HepG2 (cell line): Measurements from ENCODE around the gene SPATA25. TPM values are rescaled to one million over a fixed set of nuclear protein-coding genes. Genes with fewer than 3 reads are reported as not detected.
A peak's percentile ranks its signal among the peaks of the same experiment; 100 is the strongest.

Experiments used
- ATF7-NPFF ChIP-seq: sonication (generic); formaldehyde crosslinking; IDR thresholded peaks from 2 replicates; pipeline ENCODE4 v1.8.1; 2023; ENCODE audit warnings: mild to moderate bottlenecking, low read depth, missing genetic modification reagents, moderate library complexity
- BORCS8-MEF2B ChIP-seq: sonication (generic); formaldehyde crosslinking; IDR thresholded peaks from 2 replicates; pipeline ENCODE4 v1.8.0; 2022; ENCODE audit warnings: mild to moderate bottlenecking, missing genetic modification reagents
- MBNL3 ChIP-seq: fragments of 250-450 bp; sonication (Bioruptor Pico); conservative IDR thresholded peaks from 2 replicates; pipeline ENCODE4 v1.8.0; 2022; ENCODE audit warnings: mild to moderate bottlenecking, inconsistent platforms
- PHF8 ChIP-seq: sonication (generic); formaldehyde crosslinking; IDR thresholded peaks from 2 replicates; pipeline ENCODE4 v1.5.0; 2020; ENCODE audit warnings: missing genetic modification reagents
- SMC3 ChIP-seq: IDR thresholded peaks from 2 replicates; pipeline ENCODE4 v1.6.1; 2011; ENCODE audit warnings: low read length, improper control_type of control experiment
- ZC3H4 ChIP-seq: sonication (generic); formaldehyde crosslinking; IDR thresholded peaks from 2 replicates; pipeline ENCODE4 v1.4.0; 2020; ENCODE audit warnings: missing genetic modification reagents, borderline replicate concordance
- ZNF672 ChIP-seq: sonication (generic); formaldehyde crosslinking; IDR thresholded peaks from 2 replicates; pipeline ENCODE4 v1.8.1; 2022; ENCODE audit warnings: missing genetic modification reagents
- polyA plus RNA-seq, 8 experiments: library from polyadenylated mRNA; depleted of rRNA in 3 of 8; stranded (reverse) in 7 of 8; unstranded in 1 of 8; fragments of >200 nt; fragmentation: Illumina TruSeq in 4 of 8; extraction: Trizol in 4 of 8; gene quantifications; 2 replicates each; pipeline versions ENCODE4 v1.2.1 to v1.2.3, GENCODE V29; 2011 to 2016; ENCODE audit warnings: low read depth in 4 of 8, missing spikeins in 1 of 8, mixed read lengths in 1 of 8; ENCODE audit not compliant: insufficient read depth in 1 of 8
- total RNA-seq, 5 experiments: library from RNA; depleted of rRNA; stranded (reverse); fragments of >200 nt; fragmentation: Illumina TruSeq; extraction: Trizol; gene quantifications; 2 replicates each; pipeline ENCODE4 v1.2.3, GENCODE V29; 2016; ENCODE audit warnings: low read depth in 1 of 5
- TF ChIP-seq, protein P1 (sequence below): sonication (generic); formaldehyde crosslinking; IDR thresholded peaks from 2 replicates; pipeline ENCODE4 v1.5.1; 2020; ENCODE audit warnings: missing genetic modification reagents, mild to moderate bottlenecking, borderline replicate concordance
- TF ChIP-seq, protein P2 (sequence below): sonication (generic); formaldehyde crosslinking; IDR thresholded peaks from 2 replicates; pipeline ENCODE4 v1.4.0; 2020; ENCODE audit warnings: mild to moderate bottlenecking, missing genetic modification reagents

The SPATA25 gene
- total and polyA plus RNA-seq, 2 of the 13 experiments (the other 11 are each of a cell fraction or from before 2014, with no cell fraction given) = 4.8 to 7.6 TPM

DNA sequence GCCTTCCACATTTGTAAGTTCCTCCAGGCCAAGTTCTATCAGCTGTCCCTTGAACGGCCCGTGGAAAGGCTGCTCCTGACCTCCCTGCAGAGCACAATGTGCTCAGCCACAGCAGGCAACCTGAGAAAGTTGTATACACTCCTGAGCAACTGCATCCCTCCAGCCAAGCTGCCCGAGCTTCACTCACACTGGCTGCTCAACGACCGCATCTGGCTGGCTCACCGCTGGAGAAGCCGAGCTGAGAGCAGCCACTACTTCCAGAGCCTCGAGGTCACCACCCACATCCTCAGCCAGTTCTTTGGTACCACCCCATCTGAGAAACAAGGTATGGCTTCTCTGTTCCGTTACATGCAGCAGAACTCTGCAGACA lies 4.3 kb downstream of the SPATA25 start (continued):
- TF ChIP-seq ATF7-NPFF (CRISPR knock-in tag) = 0 out of 2 replicates have a peak, but pooled peaks have one; percentile 34
- TF ChIP-seq, protein P1, sequence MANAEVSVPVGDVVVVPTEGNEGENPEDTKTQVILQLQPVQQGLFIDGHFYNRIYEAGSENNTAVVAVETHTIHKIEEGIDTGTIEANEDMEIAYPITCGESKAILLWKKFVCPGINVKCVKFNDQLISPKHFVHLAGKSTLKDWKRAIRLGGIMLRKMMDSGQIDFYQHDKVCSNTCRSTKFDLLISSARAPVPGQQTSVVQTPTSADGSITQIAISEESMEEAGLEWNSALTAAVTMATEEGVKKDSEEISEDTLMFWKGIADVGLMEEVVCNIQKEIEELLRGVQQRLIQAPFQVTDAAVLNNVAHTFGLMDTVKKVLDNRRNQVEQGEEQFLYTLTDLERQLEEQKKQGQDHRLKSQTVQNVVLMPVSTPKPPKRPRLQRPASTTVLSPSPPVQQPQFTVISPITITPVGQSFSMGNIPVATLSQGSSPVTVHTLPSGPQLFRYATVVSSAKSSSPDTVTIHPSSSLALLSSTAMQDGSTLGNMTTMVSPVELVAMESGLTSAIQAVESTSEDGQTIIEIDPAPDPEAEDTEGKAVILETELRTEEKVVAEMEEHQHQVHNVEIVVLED (CRISPR knock-in tag) = peak; percentile 17; the same call in 1 of the 2 replicates
- TF ChIP-seq MBNL3 (CRISPR knock-in tag) = no peak
- no peak for TF ChIP-seq SMC3
- TF ChIP-seq BORCS8-MEF2B (CRISPR knock-in tag) = 0 out of 2 replicates have a peak, but pooled peaks have one; percentile 15
- TF ChIP-seq PHF8 = no peak
- TF ChIP-seq ZC3H4 (CRISPR knock-in tag) = no peak
- TF ChIP-seq, protein P2, sequence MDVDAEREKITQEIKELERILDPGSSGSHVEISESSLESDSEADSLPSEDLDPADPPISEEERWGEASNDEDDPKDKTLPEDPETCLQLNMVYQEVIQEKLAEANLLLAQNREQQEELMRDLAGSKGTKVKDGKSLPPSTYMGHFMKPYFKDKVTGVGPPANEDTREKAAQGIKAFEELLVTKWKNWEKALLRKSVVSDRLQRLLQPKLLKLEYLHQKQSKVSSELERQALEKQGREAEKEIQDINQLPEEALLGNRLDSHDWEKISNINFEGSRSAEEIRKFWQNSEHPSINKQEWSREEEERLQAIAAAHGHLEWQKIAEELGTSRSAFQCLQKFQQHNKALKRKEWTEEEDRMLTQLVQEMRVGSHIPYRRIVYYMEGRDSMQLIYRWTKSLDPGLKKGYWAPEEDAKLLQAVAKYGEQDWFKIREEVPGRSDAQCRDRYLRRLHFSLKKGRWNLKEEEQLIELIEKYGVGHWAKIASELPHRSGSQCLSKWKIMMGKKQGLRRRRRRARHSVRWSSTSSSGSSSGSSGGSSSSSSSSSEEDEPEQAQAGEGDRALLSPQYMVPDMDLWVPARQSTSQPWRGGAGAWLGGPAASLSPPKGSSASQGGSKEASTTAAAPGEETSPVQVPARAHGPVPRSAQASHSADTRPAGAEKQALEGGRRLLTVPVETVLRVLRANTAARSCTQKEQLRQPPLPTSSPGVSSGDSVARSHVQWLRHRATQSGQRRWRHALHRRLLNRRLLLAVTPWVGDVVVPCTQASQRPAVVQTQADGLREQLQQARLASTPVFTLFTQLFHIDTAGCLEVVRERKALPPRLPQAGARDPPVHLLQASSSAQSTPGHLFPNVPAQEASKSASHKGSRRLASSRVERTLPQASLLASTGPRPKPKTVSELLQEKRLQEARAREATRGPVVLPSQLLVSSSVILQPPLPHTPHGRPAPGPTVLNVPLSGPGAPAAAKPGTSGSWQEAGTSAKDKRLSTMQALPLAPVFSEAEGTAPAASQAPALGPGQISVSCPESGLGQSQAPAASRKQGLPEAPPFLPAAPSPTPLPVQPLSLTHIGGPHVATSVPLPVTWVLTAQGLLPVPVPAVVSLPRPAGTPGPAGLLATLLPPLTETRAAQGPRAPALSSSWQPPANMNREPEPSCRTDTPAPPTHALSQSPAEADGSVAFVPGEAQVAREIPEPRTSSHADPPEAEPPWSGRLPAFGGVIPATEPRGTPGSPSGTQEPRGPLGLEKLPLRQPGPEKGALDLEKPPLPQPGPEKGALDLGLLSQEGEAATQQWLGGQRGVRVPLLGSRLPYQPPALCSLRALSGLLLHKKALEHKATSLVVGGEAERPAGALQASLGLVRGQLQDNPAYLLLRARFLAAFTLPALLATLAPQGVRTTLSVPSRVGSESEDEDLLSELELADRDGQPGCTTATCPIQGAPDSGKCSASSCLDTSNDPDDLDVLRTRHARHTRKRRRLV (CRISPR knock-in tag) = no peak
- 0 out of 2 replicates have a peak, but pooled peaks have one; percentile 53 for TF ChIP-seq ZNF672 (CRISPR knock-in tag)
